ENCODE data around the gene CEP350. TPM values are rescaled to one million over a fixed set of nuclear protein-coding genes. Genes with fewer than 3 reads are reported as not detected.

The CEP350 gene
- total RNA-seq, 2 experiments from 2014 or later = 48.6 to 54.2 TPM

DNA sequence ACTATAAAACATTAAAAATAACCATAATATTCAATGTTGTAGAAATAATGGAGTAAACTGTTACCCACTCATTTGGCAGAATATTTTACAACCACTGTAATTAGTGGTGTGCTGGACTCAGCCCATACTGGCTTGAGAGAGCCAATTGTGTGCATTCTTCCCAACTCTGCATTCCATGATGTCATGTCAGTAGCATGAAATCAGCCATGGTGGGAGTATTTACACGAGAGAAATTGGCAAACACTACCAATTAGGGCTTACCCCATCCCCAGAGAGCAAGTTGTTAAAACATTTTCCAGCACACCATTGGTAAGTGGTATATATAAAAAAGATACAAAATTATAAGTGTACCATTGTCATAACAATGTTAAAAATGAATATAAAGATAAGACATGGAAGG is 180.9 kb downstream of the CEP350 start:
- Histone ChIP-seq H3K79me2 (ENCODE audit: insufficient read depth, low read depth, low read length) (no peaks in the 10 kb centered on the region), H3K9me3 (ENCODE audit: low read length) (no peaks in the 10 kb centered on the region), H3K4me3 (ENCODE audit: low read depth, low read length, poor library complexity, severe bottlenecking) (no peak overlapping the region), H3K36me3 (ENCODE audit: insufficient read depth, low read length) (no peaks in the 10 kb centered on the region), H3K4me2 (ENCODE audit: low read length) (no peak overlapping the region), H3K27ac (ENCODE audit: low read depth, low read length, poor library complexity, severe bottlenecking) (no peak overlapping the region), H3K4me1 (ENCODE audit: insufficient read depth, low read length, poor library complexity, severe bottlenecking) (no peaks in the 10 kb centered on the region), H2AFZ (ENCODE audit: low read length) (no peak overlapping the region), H4K20me1 (ENCODE audit: insufficient read depth, low read length) (no peaks in the 10 kb centered on the region), H3K9me2 (ENCODE audit: insufficient read depth, low read length) (no peaks in the 10 kb centered on the region)
- ChIA-PET CTCF (ENCODE audit: unreplicated experiment) (no interaction called here), POLR2A (interaction anchor here (0.7 kb wide), 1 partner anchor 240 kb away, joined by 5 read pairs; no protein-coding TSS in a partner anchor)
- no peak for DNase-seq (ENCODE audit: low spot score)
- intact Hi-C loops (cut with micrococcal nuclease; ENCODE audit: unreplicated experiment) = no loop called here
- TF ChIP-seq EZH2phosphoT487 (IDR thresholded peaks at IDR 0.05; ENCODE audit: borderline replicate concordance, low read depth, low read length) = no peak
- TF ChIP-seq, protein P1, sequence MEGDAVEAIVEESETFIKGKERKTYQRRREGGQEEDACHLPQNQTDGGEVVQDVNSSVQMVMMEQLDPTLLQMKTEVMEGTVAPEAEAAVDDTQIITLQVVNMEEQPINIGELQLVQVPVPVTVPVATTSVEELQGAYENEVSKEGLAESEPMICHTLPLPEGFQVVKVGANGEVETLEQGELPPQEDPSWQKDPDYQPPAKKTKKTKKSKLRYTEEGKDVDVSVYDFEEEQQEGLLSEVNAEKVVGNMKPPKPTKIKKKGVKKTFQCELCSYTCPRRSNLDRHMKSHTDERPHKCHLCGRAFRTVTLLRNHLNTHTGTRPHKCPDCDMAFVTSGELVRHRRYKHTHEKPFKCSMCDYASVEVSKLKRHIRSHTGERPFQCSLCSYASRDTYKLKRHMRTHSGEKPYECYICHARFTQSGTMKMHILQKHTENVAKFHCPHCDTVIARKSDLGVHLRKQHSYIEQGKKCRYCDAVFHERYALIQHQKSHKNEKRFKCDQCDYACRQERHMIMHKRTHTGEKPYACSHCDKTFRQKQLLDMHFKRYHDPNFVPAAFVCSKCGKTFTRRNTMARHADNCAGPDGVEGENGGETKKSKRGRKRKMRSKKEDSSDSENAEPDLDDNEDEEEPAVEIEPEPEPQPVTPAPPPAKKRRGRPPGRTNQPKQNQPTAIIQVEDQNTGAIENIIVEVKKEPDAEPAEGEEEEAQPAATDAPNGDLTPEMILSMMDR (conservative IDR thresholded peaks at IDR 0.05; ENCODE audit: low read length) = no peak
- no TSS peak for BruUV-seq (replicated peaks)

DNA sequence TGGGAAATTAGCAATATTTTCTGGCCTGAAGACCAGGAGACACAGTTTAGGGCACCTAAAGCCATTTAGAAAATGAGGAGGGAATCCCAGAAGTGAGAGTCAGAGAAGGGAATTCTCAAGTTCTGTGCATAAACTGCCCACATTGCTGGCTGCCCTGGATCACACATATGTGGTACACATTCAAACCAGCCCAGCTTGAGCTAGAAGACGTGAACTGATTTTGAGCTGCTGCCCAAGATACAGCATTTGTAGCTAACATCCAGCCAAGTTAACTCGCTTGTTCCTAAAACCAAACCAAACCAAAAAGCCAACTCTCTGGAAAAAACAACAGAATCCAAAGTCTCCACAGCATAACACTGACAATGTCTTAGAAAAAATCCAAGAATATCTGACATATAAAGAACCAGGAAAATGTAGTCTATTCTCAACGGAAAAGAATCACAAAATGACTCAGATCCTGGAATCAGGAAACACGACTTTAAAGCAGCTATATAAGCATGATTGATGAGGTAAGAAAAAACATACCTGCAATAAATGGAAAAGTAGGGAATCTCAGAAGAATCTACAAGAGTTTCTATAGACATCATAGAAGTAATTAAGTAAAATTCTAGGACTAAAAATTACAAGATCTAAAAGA is 181.8 kb downstream of the CEP350 start:
- TF ChIP-seq, protein P1 (conservative IDR thresholded peaks at IDR 0.05; ENCODE audit: low read length) = no peak
- no peak for TF ChIP-seq EZH2phosphoT487 (IDR thresholded peaks at IDR 0.05; ENCODE audit: borderline replicate concordance, low read depth, low read length)
- H4K20me1 ChIP-seq (ENCODE audit: insufficient read depth, low read length) = no peaks in the 10 kb centered on the region
- no TSS peak for BruUV-seq (replicated peaks)
- ChIA-PET CTCF (ENCODE audit: unreplicated experiment) (no interaction called here), POLR2A (no interaction called here)
- intact Hi-C loops (cut with micrococcal nuclease; ENCODE audit: unreplicated experiment) = no loop called here
- H3K4me2 ChIP-seq (ENCODE audit: low read length) = no peak overlapping the region
- H3K36me3 ChIP-seq (ENCODE audit: insufficient read depth, low read length) = no peaks in the 10 kb centered on the region
- H2AFZ ChIP-seq (ENCODE audit: low read length) = no peak overlapping the region
- no peak overlapping the region for H3K4me3 ChIP-seq (ENCODE audit: low read depth, low read length, poor library complexity, severe bottlenecking)
- no peaks in the 10 kb centered on the region for H3K9me2 ChIP-seq (ENCODE audit: insufficient read depth, low read length)
- H3K4me1 ChIP-seq (ENCODE audit: insufficient read depth, low read length, poor library complexity, severe bottlenecking) = no peaks in the 10 kb centered on the region
- no peak overlapping the region for H3K27ac ChIP-seq (ENCODE audit: low read depth, low read length, poor library complexity, severe bottlenecking)
- H3K9me3 ChIP-seq (ENCODE audit: low read length) = no peaks in the 10 kb centered on the region
- DNase-seq (ENCODE audit: low spot score) = no peak
- H3K79me2 ChIP-seq (ENCODE audit: insufficient read depth, low read depth, low read length) = no peaks in the 10 kb centered on the region

DNA sequence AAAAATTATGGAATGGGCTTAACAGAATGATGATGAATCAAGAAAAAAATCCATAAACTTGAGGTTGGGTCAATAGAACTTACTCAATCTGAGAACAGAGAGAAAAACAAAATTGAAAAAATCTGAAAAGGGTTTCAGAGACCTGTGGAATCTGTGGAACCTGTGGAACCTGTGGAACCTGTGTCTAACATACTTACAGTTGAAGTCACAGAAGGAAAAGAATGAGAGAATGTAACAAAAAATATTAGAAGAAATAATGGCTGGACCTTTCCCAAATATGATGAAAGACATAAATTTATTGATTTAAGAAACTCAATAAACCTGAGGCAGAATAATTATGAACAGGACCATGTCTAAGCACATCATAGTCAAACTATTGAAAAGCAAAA is 182.4 kb downstream of the CEP350 start:
- intact Hi-C loops (cut with micrococcal nuclease; ENCODE audit: unreplicated experiment) = no loop called here
- Histone ChIP-seq H3K4me1 (ENCODE audit: insufficient read depth, low read length, poor library complexity, severe bottlenecking) (no peaks in the 10 kb centered on the region), H3K4me3 (ENCODE audit: low read depth, low read length, poor library complexity, severe bottlenecking) (no peak overlapping the region), H3K27ac (ENCODE audit: low read depth, low read length, poor library complexity, severe bottlenecking) (no peak overlapping the region), H4K20me1 (ENCODE audit: insufficient read depth, low read length) (no peaks in the 10 kb centered on the region), H3K36me3 (ENCODE audit: insufficient read depth, low read length) (no peaks in the 10 kb centered on the region), H2AFZ (ENCODE audit: low read length) (no peak overlapping the region), H3K4me2 (ENCODE audit: low read length) (no peak overlapping the region), H3K79me2 (ENCODE audit: insufficient read depth, low read depth, low read length) (no peaks in the 10 kb centered on the region), H3K9me3 (ENCODE audit: low read length) (no peaks in the 10 kb centered on the region), H3K9me2 (ENCODE audit: insufficient read depth, low read length) (no peaks in the 10 kb centered on the region)
- CTCF ChIA-PET (ENCODE audit: unreplicated experiment) = no interaction called here
- no peak for DNase-seq (ENCODE audit: low spot score)
- no peak for TF ChIP-seq EZH2phosphoT487 (IDR thresholded peaks at IDR 0.05; ENCODE audit: borderline replicate concordance, low read depth, low read length)
- TF ChIP-seq, protein P1 (conservative IDR thresholded peaks at IDR 0.05; ENCODE audit: low read length) = no peak
- POLR2A ChIA-PET = no interaction called here
- no TSS peak for BruUV-seq (replicated peaks)
